Vagina (tissue), 2 donors: ENCODE data around the gene MPHOSPH8.

Experiments
- CTCF ChIP-seq, 3 experiments: fragments of 450-650 bp in 2 of 3; fragments of 200-600 bp in 1 of 3; sonication (generic) in 1 of 3; IDR thresholded peaks; one replicate each; pipeline ENCODE4 v1.5.1; 2017 to 2019; ENCODE audit warnings: antibody characterized with exemption in 3 of 3, mild to moderate bottlenecking in 2 of 3, moderate library complexity in 2 of 3
- POLR2A ChIP-seq, 2 donors: fragments of 450-650 bp; IDR thresholded peaks; one replicate each; pipeline ENCODE4 v1.6.1; 2017; ENCODE audit warnings: antibody characterized with exemption in 2 of 2, mild to moderate bottlenecking in 2 of 2, moderate library complexity in 2 of 2
- POLR2AphosphoS5 ChIP-seq, 2 donors: sonication (generic); formaldehyde crosslinking; IDR thresholded peaks; one replicate each; pipeline ENCODE4 v1.9.0; 2017; ENCODE audit warnings: antibody characterized with exemption in 2 of 2, mild to moderate bottlenecking in 2 of 2, low read depth in 1 of 2; ENCODE audit not compliant: insufficient read depth in 1 of 2

GRCh38 chr13:19663416-19663979 is 30.0 kb downstream of the MPHOSPH8 start:
- TF ChIP-seq CTCF (IDR thresholded peaks at IDR 0.05) (no peak), POLR2A (IDR thresholded peaks at IDR 0.05) (no peak), POLR2AphosphoS5 (IDR thresholded peaks at IDR 0.05; ENCODE audit: insufficient read depth in 1 of 2, low read depth in 1 of 2) (no peak)
